GM21717 (cell line): ENCODE measurements around the gene ZGPAT.

Source experiments
- ATAC-seq: cut with Tn5 transposase; IDR thresholded peaks from one replicate; pipeline ENCODE4 v1.9.1; 2021; ENCODE audit warnings: mild to moderate bottlenecking, moderate library complexity; ENCODE audit not compliant: unreplicated experiment

The ZGPAT gene

GRCh38 chr20:63678071-63678470, 29.8 kb upstream of the ZGPAT start:
- no peak for ATAC-seq

GRCh38 chr20:63678667-63679465, 29.0 kb upstream of the ZGPAT start:
- no peak for ATAC-seq

- ATAC-seq = no peak
These were observed 28.0 kb upstream of the ZGPAT start for GRCh38 chr20:63679799-63680305.

GRCh38 chr20:63680427-63680826, 27.4 kb upstream of the ZGPAT start:
- no peak for ATAC-seq

- no peak for ATAC-seq
These were observed 26.8 kb upstream of the ZGPAT start for GRCh38 chr20:63680857-63681608.

GRCh38 chr20:63681609-63682142, 26.2 kb upstream of the ZGPAT start:
- no peak for ATAC-seq

GRCh38 chr20:63682384-63683139, 25.3 kb upstream of the ZGPAT start:
- ATAC-seq = no peak

GRCh38 chr20:63685269-63686026, 22.4 kb upstream of the ZGPAT start:
- no peak for ATAC-seq

- no peak for ATAC-seq
These were observed 21.7 kb upstream of the ZGPAT start for GRCh38 chr20:63686094-63686491.

GRCh38 chr20:63686492-63687321, 21.1 kb upstream of the ZGPAT start:
- ATAC-seq = no peak

GRCh38 chr20:63687419-63688178, 20.2 kb upstream of the ZGPAT start:
- no peak for ATAC-seq

GRCh38 chr20:63688228-63689045, 19.4 kb upstream of the ZGPAT start:
- ATAC-seq = no peak

- ATAC-seq = no peak
These were observed 18.5 kb upstream of the ZGPAT start for GRCh38 chr20:63689046-63690002.

GRCh38 chr20:63690003-63690897, 17.6 kb upstream of the ZGPAT start:
- no peak for ATAC-seq

GRCh38 chr20:63690898-63691710, 16.7 kb upstream of the ZGPAT start:
- no peak for ATAC-seq
